NCI-H2081 (cell line): ENCODE data around the gene NIPAL1.

ENCODE experiments used
- DNase-seq, 2 experiments: peaks; one replicate each; lab custom pipeline; 2025; lab: John Stamatoyannopoulos, UW

NIPAL1 gene

GRCh38 chr4:48027653-48028052 lies 11.1 kb downstream of the NIPAL1 start:
- DNase-seq = no peak

DNA sequence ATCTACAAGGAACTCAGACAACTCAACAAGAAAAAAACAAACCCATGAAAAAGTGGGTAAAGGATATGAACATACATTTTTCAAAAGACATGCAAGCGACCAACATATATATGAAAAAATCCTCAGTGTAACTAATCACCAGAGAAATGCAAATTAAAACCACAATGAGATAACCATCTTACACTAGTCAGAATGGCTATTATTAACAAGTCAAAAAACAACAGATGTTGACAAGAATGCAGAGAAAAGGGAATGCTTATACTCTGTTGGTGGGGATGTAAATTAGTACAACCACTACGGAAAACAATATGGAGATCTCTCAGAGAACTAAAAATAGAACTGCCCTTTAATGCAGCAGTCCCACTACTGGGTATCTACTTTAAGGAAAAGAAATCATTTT lies 12.1 kb downstream of the NIPAL1 start:
- DNase-seq = no peak

DNA sequence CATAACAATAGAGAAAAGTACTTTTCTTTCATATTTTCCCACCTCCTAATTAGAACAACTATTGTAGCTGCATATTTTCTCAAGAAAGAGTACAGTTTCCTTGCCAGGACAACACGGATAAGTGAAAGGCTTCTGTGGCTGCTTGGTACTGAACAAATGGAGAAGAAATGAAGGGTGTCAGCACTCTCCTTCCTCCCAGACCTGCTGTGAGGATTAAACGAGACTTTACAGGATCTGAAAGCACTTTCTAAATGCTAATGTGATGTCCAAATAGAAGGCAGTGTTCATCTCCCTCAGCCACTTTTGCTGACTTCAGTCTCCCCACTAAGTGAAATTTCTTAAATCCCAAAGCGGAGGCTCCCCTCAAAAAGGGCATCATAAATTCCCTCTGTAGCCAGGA lies 13.9 kb downstream of the NIPAL1 start:
- DNase-seq = no peak

- no peak for DNase-seq
These were observed 15.4 kb downstream of the NIPAL1 start for GRCh38 chr4:48031802-48032525.

DNA sequence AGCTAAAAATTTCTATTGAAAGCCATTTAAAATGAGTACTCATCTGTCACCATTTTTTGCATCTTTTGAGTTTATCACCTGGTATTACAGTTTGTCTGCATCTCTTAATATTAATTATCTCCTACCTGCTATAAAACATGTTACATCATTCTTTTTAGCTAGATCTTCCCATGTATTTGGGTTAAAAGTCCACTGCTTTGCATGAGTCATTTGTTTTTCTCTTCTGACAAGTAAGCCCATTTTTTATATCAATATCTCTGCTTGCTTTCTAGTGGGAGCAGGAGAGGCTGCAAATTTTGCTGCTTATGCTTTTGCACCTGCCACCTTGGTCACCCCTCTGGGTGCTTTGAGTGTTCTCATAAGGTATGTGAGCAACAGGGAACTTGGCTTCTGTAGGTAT lies 16.1 kb downstream of the NIPAL1 start:
- no peak for DNase-seq

- DNase-seq = no peak
These were observed 16.8 kb downstream of the NIPAL1 start for GRCh38 chr4:48033412-48033811.

DNA sequence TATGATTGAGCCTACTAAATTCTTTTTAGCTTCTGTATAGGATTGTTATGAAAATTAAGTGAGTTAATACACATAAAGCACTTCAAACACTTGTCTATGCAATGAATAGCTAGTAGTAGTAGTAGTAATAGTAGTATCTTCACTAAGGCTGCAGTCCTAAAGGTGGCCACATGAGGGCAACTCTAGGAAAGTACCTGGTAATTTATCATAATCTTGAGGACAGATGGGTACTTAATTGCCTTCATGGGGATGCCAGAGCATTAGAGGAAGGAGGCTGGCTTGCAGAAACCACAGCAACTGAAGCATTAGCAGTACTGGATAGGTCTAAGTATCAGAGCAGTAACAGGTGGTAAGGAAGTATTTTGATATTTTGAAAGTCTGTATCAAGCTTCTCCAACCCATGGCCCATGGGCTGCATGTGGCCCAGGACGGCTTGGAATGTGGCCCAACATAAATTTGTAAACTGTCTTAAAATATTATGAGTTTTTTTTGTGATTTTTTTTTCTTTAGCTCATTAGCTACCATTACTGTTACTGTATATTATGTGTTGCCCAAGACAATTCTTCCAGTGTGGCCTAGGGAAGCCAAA lies 17.3 kb downstream of the NIPAL1 start:
- DNase-seq = peak; percentile 16 to 48

- DNase-seq = no peak
These were observed 19.4 kb downstream of the NIPAL1 start for GRCh38 chr4:48035952-48036351.

GRCh38 chr4:48037117-48037462 lies 20.5 kb downstream of the NIPAL1 start:
- no peak for DNase-seq

DNA sequence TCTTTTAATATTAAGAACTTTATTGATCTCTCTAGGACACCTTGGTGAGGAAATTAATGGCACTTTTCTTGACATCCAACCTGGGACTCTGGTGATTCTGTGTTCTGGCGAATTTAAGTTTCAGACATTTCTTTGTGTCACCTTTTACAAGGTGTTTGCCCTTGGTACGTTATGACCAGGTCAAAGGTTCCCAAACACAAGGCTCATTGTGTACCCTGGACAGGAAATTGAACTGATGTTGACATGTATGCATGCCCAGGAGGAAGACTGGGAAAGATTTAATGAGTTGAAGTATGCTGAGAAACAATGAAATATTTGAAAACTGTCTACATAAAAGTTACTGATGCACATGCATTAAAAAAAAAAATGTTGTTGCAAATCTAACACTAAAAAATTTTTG lies 22.1 kb downstream of the NIPAL1 start:
- no peak for DNase-seq

DNA sequence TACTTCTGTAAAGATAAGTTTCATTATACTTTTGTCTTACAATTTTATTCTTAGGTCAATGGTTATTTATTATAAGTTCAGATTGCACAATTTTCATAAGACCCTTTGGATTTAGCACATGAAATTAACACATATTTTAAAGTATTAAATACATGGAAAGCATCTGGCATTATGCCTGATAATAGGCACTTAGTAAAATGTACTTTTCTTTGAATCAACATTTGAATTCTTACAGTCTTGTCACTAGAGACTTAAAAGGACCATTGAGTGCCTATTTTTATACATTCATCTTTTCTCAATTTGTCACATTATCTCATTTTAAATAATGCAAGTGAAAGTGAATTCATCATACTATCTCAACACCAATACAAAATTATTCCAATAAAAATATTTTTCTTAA lies 23.0 kb downstream of the NIPAL1 start:
- DNase-seq = no peak

DNA sequence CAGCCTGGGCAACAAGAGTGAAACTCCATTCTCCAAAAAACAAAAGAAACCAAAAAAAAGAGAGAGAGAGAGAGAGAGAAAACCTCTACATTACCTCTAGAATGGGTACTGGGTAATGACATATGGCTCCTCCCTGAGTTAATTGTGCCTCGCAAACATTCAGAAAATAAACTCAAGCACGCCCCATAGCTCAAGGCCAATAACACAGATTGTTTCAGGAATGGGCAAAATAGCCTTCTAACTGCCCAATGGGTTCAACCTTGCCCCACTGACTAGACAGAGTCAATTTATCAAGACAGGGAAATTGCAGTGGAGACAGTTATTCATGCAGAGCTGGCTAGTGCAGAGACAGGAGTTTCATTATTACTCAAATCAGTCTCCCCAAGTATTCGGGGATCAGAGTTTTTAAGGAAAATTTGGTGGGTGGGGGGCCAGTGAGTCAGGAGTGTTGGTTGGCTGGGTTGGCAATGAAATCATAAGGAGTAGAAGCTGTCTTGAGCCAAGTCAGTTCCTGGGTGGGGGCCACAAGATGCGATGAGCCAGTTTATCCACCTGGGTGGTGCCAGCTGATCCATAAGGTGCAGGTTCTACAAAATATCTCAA lies 25.1 kb downstream of the NIPAL1 start:
- DNase-seq = no peak

DNA sequence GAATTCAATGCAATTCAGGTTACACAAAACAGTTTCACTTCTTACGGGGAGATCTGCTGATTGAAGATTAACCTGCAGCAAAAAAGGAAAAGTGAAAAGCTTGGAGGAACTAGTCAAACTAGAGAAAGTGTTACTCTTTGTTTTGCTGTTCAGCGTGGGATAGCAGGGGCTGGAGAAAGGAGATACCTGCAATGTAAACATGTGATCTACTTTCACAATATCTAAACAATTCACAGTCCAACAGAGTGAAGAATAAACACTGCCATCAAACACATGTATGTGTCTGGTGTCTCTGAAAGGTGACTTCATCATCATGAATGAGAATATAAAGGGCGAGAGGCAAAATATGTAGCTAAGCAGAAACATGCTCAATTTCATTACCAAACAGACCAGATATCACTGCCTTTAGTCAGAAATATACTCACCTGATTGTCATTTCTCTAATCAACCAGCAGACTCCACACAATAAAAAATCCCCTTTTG lies 26.4 kb downstream of the NIPAL1 start:
- no peak for DNase-seq

DNA sequence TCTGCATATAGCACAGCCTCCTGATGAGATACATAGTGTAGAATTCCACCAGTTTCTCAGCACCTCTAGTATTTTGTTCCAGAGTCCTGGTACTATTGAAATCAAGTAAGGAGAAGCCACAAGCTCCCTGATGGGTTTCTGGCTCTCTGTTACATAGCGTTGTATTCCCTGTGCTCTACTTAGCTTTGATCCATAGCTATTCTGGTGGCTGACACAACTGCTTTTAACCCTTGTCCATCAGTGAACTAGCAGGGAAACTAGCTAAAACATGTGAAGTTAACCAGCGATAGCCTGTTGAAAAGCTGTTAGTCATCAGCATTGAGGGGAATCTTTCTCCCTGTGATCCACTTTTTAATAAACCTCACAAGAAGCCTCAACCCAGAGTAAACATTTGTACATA lies 26.9 kb downstream of the NIPAL1 start:
- DNase-seq = no peak

- DNase-seq = no peak
These were observed 27.7 kb downstream of the NIPAL1 start for GRCh38 chr4:48044298-48044697.

GRCh38 chr4:48046059-48046458 lies 29.5 kb downstream of the NIPAL1 start:
- DNase-seq = no peak

- DNase-seq = no peak
These were observed 30.9 kb downstream of the NIPAL1 start for GRCh38 chr4:48047421-48047844.

DNA sequence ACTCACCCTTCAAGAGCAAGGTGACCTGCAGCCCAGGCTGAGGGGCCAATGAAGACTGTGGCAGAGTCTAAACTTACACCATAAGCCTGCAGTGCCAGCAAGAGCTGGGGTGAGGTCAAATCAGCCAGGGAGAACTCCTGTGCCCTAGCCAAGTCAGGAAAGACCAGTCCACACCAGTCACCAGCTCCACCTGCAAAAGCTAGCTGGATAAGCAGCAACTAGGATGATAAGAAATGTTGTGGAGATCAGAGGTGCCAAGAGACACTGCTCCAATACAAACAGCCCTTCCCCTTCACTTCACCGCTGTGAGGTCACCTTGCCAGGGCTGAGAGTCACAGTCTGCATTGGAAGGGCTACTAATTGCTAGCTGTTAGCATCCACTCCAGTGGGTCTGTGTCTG lies 31.3 kb downstream of the NIPAL1 start:
- no peak for DNase-seq

DNA sequence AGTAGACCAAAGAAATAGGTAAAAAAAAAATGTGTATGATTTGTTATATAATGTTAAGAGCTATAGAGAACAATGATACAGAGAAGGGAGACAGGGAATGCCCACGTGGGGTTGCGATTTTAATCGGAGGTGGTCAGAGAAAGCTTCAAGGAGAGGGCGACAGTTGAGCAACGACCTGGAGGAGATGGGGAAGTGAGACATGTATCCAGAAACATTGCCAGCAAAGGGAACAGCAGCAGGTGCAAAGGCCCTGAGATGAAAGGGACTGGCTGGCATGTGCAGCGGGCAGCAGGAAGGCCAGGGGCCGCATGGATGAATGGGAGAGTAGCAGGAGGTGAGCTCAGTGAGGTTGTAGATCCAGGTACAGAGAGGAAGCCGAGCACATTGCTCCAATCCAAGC lies 32.9 kb downstream of the NIPAL1 start:
- DNase-seq = no peak

GRCh38 chr4:48051078-48051477 lies 34.5 kb downstream of the NIPAL1 start:
- DNase-seq = no peak

DNA sequence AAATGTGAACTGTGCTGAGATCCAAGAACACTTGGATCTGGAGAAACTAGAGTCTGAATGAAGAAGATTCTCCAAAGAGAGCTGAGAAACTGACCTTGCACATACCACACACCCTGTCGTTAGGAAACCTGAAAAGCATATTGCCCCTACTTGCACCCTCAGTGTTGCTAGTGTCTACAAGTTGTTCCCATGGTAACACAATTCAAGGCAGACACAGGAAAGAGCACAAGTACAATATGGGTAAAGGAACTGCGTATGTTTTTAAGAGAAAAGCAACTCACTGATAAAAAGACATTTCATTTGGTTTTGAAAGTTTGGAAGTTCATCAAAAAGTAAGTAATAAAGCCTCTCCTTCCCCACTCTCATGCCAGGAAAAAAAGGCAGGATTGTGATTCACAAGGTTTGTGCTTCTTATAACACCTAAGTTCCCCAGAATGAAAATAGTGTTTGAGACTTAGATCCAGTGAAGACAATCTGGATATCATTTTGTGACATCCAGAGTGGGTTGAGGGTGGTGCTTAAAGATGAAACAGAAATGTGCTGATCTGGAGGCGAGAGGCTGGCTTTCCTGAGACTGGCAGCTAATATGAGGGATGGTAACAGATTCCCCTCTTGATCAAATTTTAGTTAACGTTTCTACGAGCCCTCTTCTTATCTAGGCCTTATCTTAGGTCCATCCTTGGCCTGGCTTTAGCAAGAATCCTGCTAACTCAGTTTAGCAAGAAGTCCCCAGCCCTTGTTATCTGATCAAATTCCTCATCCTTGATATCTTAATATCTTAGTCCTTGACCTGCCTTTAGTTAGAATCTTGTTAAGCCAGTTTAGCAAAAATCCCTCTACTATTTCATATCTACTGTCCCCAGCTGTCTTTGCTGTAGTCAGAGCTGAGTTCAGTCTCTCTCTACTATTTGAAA lies 42.3 kb downstream of the NIPAL1 start:
- no peak for DNase-seq

GRCh38 chr4:48064349-48064748 lies 47.8 kb downstream of the NIPAL1 start:
- DNase-seq = no peak
